Activated CD4-positive, alpha-beta T cell treated with anti-CD3 and anti-CD28 coated beads, Interleukin-10, Interleukin-2, amounts not matched to agents 100 ng/mL and 50 ng/mL, durations not matched to agents 16 hours and 8 hours (primary cell): ENCODE measurements around the gene SERPINA9.

ENCODE experiments used
- DNase-seq: peaks from one replicate; pipeline ENCODE4 v3.0.0-alpha.2; 2020

SERPINA9 gene

DNA sequence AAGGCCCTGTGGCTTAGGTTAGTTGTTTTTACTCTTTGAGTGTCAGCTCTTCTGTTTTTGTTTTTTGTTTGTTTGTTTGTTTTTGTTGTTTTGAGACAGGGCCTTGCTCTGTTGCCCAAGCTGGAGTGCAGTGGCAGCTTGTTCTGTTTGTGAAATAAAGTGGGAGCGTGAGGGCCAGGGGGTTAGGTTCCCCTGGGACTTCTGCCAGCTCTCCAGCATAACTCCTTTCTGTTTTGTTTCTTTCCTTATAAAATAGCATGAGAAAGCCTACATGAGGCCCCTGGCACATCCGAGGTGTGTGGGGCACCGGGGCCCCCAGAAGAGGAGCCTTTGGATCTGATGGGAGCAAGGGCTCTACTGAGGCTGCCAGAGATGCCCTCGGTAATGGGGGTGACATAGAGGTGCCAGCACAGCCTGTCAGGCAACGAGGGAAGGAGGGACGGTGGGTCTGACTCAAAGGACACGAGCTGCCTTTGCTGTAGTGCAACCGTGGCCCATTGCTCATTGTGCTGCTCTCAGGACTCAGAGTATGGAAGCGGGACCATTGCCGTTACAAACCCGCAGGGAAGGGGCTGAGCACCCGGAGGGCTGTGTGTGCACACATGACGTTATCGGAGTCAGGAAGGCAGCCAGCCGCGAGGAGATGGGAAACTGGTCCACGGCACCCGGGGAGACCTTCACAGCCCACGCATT, 14.3 kb downstream of the SERPINA9 start:
- DNase-seq, result no peak

DNA sequence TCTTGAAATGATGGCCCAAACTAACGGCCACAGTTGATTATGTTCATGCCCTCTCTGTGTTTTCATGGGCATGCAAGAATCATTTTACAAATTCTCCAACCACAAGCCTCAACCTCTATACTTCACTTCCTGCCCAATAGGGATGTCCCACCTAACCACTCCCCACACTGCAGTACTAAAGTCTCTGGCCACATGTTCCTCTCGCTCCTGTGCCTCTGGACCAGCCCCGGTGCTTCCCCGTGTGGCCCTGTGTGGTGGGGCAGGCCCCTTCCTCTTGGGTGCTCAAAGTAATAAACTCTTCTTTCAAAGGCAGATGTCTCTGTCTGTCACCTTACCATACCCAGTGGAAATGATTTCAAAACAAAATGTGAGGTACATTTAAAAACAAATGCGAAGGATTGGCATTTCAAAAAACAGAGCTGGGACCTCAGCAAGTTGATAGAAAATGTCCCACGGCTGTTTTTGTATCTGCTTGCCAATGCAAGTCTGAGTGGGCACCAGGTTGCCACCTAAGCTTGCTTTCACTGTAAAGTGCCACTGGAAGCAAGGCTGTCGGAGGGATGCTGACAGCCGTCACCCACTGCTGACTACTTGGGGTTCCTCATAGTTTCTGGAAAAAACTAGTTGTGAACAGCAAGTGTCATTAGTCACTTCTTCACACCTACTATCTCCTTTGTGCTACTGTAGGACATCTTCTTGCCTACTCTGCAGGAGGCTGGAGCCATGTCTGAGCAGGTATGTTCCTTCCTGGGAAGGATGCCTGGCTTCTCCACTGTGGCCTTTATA, 15.2 kb downstream of the SERPINA9 start:
- DNase-seq, result no peak

DNA sequence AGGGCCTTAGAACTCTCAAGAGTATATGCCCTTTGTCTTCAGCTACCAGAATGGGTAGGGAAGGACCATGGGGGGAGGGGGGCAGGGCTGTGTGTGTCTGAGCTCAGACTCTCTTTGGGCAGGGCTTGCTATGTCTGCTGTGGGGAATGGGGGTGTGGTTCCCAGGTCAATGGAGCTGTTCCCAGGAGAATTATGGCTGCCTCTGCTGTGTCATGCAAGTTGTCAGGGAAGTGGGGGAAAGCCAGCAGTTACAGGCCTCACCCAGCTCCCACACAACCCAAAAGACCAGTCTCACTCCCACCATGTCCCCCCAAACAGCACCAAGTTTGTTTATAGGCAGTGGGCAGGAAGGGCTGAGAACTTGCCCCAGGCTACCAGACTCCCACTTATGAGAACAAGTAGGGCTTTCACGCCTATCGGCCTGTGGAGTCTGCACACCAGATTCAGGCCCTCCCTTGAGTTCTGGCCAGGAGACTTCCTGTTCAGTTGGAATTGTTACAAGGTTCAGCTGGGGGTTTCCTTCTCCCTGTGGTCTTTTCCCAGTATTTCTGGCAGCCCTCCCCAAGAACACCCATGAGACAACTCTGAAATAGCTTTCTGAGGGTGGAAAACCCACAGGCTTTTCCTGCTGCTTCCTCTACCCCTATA, 17.3 kb downstream of the SERPINA9 start:
- no peak for DNase-seq

DNA sequence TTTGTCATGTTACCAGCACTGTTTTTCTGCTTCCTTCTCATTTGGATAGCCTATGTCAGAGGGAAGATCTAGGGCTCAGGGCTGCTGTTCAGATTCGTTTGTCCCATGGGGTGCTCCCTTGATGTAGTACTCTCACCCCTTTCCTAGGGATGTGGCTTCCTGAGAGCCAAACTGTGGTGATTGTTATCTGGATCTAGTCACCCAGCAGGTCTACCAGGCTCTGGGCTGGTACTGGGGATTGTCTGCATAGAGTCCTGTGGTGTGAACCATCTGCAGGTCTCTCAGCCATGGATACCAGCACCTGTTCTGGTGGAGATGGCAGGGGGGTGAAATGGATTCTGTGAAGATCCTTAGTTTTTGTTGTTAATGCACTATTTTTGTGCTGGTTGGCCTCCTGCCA, 17.9 kb downstream of the SERPINA9 start:
- DNase-seq, result no peak

DNA sequence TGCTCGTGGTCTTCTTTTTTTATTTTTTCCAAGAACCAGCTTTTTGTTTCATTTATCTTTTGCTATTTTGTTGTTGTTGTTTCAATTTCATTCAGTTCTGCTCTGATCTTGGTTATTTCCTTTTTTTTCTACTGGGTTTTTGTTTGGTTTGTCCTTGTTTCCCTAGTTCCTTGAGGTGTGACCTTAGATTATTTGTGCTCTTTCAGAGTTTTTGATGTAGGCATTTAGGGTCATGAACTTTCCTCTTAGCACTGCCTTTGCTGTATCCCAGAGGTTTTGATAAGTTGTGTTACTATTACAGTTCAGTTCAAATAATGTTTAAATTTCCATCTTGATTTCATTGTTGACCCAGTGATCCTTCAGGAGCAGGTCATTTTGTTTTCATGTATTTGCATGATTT, 20.1 kb downstream of the SERPINA9 start:
- no peak for DNase-seq

DNA sequence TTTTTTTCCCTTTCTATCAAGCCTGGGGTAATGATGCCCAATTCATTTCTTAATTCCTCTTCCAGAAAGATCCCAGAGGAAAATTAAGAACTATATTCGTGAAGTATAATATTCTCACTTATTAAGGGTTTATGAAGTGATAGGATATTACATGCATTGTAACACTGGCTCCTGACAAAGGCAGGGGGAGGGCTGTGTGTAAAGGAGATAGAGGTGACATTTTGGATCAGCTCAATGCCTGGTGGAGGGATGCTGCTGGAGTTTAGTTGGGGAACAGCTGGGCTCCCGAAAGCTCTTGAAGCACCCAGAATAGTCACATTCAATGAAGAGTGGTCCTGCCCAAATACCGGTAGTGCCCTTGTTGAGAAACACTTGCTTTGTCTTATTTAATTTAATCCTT, 24.2 kb downstream of the SERPINA9 start:
- no peak for DNase-seq

DNA sequence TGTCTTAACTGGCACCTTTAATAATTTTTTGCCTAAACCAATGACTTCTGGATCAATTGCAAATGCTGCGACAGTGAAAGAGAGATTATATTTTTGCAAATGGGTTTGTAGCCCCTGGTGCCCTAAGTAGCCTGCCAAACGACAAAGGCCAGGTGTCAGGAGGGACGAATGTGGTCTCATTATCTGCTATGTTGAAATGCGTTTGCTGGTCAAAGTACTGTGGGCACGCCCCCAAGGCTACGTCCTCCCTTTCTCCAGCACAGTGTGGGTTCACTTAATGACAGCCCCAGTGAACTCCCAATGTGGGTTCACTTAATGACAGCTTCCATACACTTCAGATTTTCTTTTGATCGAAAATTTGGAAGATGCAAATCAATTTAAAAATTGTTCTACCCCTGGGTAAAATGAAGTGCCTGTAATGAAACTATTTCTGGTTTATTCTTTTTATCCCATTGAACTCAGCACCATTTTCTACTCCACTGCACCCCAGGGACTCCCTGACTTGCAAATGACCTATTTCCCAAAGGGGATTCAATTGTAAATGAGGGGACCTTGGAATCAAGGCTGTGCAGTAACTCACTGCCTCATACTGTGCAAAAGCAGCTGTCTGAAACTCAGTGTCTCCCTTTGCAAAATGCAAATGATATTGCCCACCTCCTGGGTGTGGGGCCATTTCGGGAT, 24.8 kb downstream of the SERPINA9 start:
- no peak for DNase-seq

DNA sequence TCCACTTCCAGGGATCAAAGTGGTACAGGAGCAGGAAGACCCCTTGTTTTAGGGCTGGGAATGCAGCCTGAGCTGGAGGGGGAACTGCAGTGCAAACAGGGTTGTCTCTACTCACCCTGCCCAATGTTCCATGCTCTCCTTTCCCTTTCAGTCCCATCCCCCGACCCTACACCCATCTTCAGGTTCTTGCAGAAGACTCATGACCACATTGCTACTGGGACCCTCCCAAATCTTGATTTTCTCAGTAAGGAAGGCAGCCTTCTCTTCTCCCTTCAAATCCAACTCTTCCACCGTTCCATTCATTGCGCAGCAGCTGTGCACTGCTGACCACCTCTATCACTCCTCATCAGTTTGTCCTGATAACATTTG, 25.3 kb downstream of the SERPINA9 start:
- no peak for DNase-seq

DNA sequence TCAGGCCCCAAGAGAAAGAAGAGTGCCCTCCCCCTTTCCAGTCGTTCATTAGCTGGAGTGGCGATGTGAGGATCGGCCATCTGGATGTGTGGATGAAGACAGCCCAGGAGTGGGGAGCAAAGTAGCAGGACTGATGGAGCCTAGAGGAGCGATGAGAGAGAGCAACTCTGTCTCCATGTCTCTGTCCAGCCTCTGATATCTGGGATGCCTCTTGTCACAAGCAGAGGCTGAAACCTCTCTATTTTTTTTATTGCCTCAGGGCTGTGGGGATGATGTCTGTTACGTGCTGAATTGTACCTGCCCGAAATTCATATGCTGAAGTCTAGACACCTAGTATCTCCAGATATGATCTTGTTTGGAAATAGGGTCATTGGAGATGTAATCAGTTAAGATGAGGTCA, 26.1 kb downstream of the SERPINA9 start:
- no peak for DNase-seq

DNA sequence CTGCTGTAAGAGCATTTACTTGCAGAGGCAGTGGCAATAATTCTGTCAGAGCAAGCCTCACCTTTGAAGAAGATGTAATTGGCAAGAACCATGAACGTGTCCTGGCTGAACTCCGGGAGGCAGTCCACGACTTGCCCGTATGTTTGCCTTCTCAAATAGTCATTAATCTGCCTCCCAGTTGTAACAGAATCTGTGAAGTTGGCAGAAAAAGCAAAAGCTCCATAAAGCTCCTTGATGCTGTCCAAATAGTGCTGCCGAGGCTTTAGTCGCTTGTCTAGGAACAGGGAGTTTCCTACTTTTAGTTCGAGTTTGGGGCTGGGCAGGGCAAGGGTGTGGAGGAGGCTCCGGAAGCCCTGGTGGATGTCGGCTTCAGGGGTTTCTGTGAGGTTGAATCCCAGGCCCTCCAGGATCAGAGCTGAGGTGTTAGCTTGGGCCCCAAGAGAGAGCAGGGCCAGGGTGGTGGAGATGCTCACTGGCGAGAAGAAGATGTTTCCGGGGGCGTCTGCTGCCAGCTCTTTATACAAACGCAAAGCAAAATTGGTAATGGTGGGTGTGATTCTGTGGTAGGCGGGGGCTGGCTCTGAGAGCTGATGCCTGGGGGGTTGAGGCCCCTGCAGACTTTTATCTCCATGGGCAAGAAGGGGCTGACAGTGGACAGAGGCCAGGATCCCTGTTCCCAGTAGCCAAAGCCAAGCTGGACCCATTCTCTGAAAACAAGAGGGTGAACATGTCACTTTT, 27.8 kb downstream of the SERPINA9 start:
- no peak for DNase-seq

DNA sequence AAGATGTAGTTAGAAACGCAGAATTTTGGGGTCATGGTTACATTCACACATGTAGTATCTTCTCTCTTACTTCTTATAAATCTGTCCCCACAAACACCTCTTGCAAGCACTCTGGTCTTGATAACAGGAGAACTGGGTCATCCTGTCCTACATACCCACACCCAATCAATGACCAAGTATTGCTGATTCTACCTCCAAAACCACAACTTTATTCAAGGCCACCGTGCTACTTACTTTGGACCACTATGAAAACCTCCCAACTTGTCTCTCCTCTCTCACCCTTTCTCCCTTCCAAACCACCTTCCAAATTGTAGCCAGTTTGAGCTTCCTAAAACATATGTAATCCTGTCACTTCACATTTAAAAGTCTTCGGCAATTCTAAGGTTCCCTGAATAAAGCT, 28.8 kb downstream of the SERPINA9 start:
- no peak for DNase-seq

DNA sequence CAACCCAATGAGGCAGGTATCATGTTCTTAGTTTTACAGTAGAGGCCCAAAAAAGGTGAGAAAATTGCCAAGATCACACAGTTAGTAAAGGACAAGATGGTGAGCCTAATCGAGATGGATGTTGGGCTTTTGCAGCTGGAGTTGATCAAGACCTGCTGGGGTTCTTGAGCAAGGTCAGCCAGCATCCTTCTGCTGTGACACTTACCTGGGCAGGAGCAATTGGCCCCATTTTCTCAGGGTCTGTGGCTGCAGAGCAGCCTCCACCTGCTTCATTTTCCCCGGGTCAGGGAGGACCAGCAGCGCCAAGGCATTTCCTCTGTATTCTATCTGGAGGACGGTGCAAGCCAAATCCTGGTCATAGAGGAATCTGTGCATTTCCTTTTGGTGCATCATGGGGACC, 29.9 kb downstream of the SERPINA9 start:
- no peak for DNase-seq

DNA sequence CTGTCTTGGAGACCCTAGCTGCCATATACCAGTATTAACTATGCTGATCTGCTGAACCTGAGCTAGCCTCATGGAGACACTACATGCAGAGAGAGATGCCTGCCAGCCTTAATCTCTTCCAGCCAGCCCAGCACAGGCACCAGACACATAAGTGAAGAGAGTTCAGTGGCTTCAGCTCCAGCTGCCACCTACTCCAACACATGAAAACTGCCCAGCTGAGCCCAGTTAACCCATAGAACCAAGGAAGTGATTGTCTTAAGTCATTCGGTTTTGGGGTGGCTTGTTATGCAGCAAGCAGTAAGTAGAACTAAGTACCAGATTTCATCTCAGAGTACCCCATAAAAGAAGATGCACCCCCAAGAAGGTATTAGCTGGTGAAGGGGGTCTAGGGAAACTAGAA, 31.0 kb downstream of the SERPINA9 start:
- DNase-seq, result no peak

DNA sequence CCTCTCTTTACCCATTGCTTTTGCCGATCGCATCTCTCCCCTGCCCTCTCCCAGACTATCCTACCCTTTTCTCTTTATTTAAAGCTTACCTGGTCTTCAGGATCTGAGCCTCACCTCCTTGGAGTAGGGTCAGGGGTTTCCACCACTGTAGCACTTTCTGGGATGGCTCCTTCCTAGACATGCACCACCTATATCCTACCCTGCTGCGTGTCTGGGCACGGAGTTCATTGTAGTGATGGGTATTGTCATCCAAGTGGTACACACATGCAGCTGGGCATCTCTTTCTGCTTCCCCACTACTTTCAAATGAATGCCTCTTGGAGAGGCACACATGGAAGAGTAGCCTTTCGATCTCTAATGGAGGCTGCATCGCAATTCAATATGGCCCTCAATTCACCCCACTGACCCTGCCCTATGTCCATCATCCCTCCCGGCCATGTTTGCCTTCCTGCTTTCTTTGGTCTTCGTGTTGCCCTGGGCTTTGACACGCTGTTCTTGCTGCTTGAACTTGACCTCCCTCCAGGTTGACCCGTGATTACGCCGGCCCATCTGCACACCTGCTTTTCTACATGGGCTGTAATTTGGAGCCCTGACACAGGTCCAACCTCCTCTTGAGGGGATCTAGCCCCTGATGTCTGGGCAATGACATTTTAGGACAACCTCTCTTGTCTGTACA, 34.3 kb downstream of the SERPINA9 start:
- no peak for DNase-seq

DNA sequence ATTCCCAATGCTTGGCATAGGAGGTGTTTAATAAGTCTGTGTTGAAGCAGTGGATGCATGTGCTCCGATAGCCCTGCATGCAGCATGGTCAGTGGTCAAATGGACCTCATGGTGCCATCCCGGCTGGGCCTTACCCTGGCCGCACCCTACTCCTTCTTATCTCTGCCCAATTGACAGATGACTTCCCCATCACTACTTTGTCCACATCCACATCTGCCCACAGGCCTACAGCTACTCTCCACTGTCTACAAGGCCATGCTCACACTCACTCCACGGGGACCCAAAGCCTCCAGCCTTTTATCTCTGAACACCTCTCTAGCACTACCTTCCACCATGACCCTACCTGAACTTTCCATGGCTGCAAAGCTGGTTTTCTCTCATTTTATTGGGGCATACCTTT, 34.9 kb downstream of the SERPINA9 start:
- DNase-seq, result no peak

DNA sequence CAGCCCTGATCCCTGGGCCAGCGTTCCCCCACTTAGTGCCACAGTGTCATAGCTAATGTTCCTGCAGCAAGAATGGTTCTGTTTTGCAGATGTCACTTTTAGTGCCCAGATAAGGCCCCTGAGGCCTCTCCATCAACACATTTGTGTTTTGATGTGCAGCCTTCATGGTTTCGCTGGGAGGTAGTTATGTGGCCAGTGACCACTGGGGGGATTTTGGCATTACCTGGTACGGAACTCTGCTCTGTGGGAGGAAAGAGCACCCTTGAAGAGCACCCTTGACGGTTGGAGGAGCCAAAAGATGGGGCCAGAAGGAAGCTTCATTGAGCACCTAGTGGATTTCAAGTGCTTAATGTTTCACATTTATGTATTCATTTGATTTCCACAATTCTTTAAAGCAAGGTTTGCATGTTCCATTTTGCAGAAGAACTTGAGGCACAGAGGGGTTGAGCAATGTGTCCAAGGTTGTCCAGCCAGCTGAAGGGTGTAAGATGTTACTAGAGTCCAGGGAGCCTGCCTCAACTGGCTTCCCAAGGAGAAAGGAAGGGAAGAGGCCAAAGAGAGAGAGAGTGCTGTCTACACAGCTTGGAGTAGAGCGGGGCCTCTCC, 36.4 kb downstream of the SERPINA9 start:
- no peak for DNase-seq

DNA sequence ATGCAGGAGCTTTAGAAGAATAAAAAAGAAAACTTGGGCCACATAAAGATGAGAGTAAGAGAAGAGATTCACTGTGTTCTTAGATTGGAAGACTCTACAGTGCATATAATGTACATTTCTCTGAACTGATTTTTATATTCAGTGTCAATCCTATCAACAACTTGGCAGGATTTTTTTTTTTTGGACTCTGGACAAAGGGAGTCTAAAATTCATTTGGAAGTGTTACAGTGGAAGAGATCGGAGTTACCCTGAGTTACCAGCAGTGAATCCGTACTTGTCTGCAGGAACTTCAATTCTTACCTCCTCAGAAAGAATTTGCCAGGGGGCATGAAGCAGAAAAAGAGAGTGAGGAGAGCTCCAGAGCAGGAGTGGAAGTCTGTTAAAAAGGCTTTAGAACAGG, 47.4 kb downstream of the SERPINA9 start:
- DNase-seq, result no peak

DNA sequence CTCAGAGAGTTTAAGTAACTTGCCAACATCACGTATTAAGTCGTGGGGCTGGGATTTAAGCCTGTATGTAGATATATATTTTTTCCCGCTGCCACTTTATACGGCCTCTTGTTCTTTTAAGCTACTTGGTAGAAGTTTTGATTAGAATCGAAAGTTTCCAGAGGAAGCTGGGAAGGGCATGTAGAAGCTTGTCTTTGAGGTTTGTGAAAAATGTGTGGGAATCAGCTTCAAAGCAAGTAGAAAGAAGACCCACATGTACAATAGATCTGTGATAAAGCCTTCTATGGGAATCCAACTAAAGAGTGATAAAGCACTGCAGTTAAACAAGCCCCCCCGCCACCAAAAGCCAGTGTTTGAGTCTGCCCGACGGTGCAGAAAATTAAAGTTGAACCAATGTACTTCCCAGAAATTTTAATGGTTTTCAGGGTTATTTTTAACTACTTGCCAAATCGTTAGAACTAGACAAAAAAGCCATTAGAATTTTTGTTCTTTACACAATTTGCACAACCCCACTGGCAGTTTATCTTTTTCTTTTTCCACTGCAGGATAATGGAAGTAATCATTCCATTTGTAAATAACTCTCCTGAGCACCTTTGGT, 48.9 kb downstream of the SERPINA9 start:
- DNase-seq, result no peak

DNA sequence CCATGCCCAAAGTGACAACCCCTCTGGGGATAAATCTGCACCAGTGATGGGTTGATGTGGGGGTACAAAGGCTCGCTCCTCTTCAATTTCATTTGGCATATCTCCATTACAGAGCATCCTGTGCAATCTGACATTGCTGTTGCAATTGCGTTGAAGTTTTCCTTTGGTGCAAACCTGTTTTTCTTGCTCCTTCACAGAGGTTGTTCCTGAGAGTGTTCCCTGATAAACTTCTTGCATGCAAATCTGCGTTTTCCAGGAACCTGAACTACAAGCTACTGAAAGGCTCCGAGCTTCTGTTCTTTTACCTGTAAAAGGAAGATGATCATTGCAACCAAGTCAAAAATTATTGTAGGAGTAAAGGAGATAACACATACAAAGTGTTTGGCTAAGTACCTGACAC, 49.5 kb downstream of the SERPINA9 start:
- DNase-seq, result no peak

DNA sequence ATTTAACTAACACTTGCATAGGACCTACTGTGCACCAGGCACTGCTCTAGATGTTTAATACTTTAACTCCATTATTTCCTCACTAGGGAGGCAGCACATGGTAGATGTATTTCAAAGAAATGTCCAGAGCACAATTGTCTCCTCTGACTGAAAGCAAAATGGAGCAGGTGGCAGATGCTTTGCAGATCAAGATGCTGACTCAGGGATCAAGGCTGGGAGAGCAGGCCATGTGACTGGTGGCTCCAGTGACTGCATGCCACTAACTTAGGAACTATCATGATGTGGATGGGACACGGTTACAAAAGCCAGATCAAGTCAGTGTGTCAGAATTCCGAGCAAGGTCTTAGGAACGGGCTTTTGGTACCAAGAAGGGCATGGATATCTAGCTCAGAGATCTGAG, 51.6 kb downstream of the SERPINA9 start:
- DNase-seq, result no peak

DNA sequence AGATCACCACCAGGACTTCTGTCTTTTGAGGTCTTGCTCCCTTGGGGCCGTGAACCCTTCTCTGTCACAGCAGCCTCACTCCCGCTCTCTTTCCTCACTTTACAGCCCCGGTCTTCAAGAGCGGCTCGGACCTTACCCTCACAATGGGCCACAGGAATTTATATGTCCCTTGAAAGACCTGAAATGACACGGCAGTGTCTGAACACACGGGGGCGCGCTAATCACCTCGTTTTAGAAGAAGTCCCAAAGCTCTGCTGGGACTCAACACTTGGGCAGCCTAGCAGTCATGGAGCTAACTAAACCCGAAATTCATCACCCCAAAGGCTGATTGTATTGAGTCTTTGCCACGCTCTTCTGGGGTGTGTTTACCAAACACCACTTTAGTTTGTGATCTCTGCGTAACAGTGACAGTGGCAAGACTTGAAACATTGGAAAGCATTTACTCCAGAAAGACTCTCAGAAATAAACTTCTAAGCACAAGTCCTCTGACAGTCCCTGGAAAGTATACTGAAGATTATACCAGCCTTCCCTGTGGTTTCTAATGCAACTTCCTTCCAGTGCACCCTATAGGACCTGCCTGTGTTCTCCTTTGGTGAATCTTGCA, 52.4 kb downstream of the SERPINA9 start:
- DNase-seq, result peak; percentile 65
